Measurements from ENCODE around the gene RAB40C. TPM values are rescaled to one million over a fixed set of nuclear protein-coding genes. Genes with fewer than 3 reads are reported as not detected.

RAB40C gene
- total and polyA plus RNA-seq, 9 of the 15 experiments (the other 6 are each of a cell fraction or from before 2014, with no cell fraction given) = 0.17 to 23.4 (median 8.7) TPM

- TF ChIP-seq KDM5B (IDR thresholded peaks at IDR 0.05; ENCODE audit: insufficient replicate concordance, low read depth, low read length) = no peak
- no peak for TF ChIP-seq FOXJ3 (CRISPR knock-in tag; IDR thresholded peaks at IDR 0.05)
- TF ChIP-seq STAT5A (IDR thresholded peaks at IDR 0.05; ENCODE audit: borderline replicate concordance, low read length) = no peak
- peak; percentile 85 for TF ChIP-seq RFX1 (IDR thresholded peaks at IDR 0.05)
- TF ChIP-seq ZNF24 (IDR thresholded peaks at IDR 0.05) = no peak
- no peak for TF ChIP-seq THAP12 (CRISPR knock-in tag; IDR thresholded peaks at IDR 0.05)
- TF ChIP-seq CBFB (CRISPR knock-in tag; IDR thresholded peaks at IDR 0.05) = no peak
- TF ChIP-seq ZNF431 (CRISPR knock-in tag; IDR thresholded peaks at IDR 0.05) = no peak
- TF ChIP-seq PCBP1 (IDR thresholded peaks at IDR 0.05; ENCODE audit: low read depth, low read length, poor library complexity, severe bottlenecking) = peak; percentile 63
Measured at GRCh38 chr16:677316-678190, 87.7 kb downstream of the RAB40C start (continued).
